Activated CD8-positive, alpha-beta memory T cell treated with anti-CD3 and anti-CD28 coated beads for 24 hours (primary cell): ENCODE data around the gene PALMD.
A peak's percentile ranks its signal among the peaks of the same experiment; 100 is the strongest.

Source experiments
- DNase-seq: peaks from one replicate; pipeline ENCODE4 v3.0.0-alpha.2; 2020

The PALMD gene

DNA sequence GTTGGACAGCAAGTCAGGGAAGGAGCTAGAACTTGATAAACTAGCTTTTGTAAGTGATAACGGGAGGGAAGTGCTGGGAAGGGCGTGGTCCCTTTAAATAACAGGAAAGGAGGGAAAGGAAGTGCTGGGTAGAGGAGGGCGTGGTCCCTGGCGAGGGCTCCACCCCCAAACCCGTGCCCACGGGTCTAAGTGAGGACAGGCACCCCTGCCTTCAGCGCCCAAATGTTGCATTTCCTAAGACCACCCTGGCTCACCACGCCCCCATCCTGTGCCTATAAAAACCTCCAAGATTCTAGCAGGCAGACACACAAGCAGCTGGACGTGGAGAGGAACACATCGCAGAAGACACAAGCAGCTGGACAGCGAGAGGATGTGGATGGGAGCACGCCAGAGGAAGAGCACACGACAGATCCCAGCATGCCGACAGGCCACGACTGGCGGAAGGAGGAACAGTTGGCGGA, 58.5 kb downstream of the PALMD start:
- DNase-seq = no peak

GRCh38 chr1:99705385-99705784, 59.5 kb downstream of the PALMD start:
- no peak for DNase-seq

DNA sequence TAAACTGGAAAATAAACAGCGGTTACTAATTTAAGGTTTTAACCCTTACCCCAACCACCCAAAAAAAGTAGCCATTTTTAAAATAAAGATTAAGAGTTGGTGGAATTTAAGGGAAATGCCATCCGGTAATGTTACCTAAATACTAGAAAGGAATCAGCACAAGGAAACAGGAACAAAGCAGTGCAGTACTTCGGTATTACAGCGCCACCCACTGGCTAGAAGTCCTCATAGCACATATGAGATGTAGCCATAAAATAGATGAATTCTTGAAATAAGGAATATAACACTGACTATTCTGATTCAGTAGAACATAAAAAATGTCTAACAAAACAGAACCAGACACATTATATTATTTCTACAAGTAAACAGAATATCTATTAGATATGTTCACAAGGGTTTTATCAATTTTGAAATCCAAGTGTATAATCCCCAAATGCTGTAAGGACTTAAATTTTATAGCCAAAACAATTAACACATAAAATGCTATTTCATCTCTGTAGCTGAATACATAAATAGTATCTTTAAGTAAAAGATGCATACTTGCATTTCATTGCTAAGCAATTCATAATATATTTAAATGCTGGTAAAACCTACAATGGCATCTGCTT, 61.7 kb downstream of the PALMD start:
- peak; percentile 73 for DNase-seq

- DNase-seq = no peak
These were observed 65.1 kb downstream of the PALMD start for GRCh38 chr1:99710994-99711393.

DNA sequence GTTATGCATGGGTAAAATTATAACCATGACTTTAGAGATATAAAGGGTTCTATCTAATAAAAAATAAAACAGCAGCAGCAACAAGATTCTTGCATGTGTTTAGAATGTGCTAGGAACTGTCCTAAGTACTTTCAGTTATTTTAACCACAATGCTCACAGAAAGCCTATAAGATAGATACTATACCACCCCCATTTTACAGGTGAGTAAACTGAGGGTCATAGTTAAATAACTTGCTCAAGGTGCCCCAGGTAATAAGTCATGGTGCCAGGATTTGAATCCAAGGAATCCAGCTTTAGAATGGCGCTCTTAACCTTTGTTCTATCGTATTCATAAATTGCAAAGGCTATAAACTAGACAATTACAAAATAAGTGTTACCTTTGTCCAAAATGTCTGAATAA, 67.1 kb downstream of the PALMD start:
- no peak for DNase-seq

GRCh38 chr1:99717005-99717404, 71.1 kb downstream of the PALMD start:
- no peak for DNase-seq

DNA sequence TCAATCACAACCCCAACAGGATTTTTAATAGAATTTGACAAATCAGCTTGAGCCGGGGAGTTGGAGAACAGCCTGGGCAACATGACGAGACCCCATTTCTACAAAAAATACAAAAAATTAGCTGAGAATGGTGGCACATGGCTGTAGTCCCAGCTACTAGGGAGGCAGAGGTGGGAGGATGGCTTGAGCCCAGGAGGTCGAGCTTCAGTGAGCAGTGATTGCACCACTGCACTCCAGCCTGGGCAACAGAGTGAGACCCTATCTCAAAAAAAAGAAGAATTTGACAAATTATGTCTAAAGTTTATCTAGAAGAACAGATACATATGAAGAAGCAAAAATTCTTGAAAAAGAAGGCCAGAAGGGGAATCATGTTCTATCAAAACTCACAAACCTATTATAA, 77.3 kb downstream of the PALMD start:
- DNase-seq = no peak

GRCh38 chr1:99725996-99726395, 80.1 kb downstream of the PALMD start:
- DNase-seq = no peak

GRCh38 chr1:99726407-99726806, 80.5 kb downstream of the PALMD start:
- DNase-seq = no peak

- no peak for DNase-seq
These were observed 80.9 kb downstream of the PALMD start for GRCh38 chr1:99726818-99727217.

DNA sequence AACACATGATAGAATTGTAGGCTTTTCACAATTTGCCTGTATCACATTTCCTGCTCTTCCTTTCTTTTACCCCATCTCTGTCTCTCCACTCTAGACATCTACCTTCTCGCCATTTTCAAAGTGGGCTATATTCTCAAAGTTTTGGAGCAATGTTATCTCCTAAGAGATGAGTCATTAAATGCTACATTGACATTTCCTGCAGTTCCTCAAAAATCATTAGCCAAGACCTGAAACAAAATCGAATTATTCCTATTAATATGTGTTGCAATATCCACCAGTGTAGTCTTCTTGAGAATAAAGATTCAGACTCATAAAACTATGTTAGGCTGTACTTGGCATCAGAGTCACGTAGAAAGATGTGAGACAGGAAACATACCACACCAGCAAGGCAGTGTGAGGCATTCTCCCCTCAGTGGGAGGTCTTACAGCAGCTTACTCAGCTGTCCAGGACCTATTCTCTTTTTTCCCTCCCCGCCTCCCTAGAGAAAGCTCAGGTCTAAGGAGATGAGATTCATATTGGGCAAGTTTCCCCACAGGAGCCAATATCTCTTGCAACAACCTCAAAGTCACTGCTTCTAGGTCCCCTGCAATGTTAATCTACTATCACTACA, 81.8 kb downstream of the PALMD start:
- no peak for DNase-seq

DNA sequence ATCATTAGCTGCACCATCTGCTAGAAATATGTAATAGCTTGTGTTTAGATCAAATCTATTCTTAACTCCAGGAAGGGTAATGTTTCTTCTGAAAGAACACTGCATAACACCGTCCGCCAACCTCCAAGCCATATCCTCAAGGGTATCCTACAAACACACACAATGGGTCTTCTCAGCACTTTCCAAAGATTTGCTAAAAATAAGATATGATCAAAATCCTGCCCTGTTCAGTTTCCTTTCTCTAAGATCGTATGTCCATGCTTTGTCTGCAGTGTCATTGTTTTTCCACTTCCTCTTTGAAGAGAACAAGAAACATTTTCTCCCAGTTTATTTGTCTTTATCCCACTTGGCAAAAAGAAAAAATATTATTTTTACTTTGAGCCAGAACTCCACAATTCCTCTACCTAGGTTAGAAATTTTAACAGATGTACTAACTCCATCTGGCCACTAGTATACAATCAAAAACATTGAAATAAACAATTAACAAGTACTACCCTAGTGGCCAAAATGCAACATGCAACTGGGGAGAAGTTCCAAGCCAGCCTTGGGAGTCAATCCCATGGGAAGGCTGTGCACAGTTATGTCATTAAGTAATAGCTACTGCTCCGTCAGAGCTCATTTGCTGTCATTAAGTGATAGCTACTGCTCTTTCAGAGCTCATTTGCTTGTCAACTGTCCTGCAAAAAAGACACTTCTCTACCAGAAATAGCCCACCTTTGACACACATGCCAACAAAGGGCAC, 82.8 kb downstream of the PALMD start:
- DNase-seq = no peak

DNA sequence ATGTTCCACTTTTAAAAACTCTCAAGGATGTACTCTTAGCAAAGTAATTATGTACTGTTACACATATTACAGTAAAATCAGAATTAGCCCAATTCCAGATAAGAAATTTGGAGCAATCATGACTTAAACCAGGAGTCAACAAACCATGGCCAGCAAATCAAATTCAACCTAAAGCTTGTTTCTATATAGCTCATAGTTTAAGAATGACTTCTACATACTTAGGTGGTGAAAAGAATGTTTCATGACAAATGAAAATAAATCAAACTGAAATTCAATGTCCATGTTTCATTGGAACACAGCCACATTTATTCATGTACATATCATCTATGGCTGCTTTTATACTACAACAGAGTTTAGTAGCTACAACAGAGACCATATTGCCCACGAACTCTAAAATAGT, 85.5 kb downstream of the PALMD start:
- DNase-seq = no peak

DNA sequence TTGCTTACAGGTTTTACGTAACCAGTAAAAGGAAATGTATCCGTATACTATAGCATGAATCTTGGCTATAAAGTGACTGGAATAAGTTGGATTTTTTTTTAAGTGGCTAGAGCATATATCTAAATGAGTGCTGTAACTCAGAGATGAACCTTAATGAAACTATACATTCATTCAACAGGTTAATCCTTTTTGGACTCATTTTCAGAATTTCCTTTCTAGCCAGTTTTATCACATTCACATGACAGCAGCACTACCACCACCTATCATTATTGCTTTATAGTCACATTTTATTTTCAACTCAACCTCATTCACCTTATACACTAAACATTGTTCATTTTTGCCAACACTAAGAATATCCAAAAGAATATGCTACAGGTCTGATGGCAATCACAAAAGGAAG, 89.9 kb downstream of the PALMD start:
- DNase-seq = no peak

- no peak for DNase-seq
These were observed 91.1 kb downstream of the PALMD start for GRCh38 chr1:99737016-99737415.

DNA sequence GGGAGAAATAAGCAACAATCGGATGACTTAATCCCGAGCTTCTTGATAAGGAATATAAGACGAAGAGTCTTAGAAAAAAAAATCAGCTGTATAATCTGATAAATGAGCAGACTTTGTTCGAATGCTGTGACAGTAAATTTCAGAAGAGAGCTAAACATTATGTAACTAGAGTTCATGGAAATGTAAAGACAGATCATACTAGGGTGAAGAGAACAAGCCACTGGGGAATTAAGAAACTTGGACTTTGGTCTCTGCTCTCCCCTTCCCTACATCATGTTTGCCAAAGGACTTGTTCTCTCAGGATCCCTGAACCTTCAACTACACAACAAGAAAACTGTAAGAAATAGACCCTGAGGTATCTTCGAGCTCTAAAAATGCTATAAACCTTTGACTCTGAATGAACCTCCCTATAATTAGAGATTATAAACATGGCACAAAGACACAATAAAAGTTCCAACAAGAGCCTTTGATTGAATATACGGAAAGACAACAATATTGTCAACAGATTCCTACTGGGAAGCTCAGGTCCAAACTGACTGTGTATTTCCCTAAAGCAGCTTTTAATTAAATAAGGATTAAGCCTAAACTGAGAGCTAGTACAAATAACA, 93.0 kb downstream of the PALMD start:
- no peak for DNase-seq

- DNase-seq = no peak
These were observed 94.2 kb downstream of the PALMD start for GRCh38 chr1:99740141-99740540.
